Stimulated activated naive CD8-positive, alpha-beta T cell treated with anti-CD3 and anti-CD28 coated beads, Interleukin-15, amount 100 ng/mL, for 72 hours (primary cell): ENCODE measurements around the gene EPHA6.

Source experiments
- ATAC-seq: fragments of 150-1000 bp; cut with Tn5 transposase; 2 replicates; pipeline ENCODE4 v1.10.0; 2021; ENCODE audit warnings: mild to moderate bottlenecking, moderate library complexity
- DNase-seq, 2 donors: peaks; one replicate each; pipeline ENCODE4 v3.0.0; 2021 to 2022
- H3K27ac Mint-ChIP-seq, 2 donors: one replicate each; pipeline ENCODE4 v1.8.0; 2022; ENCODE audit warnings: mild to moderate bottlenecking in 2 of 2, mixed read lengths in 2 of 2, moderate library complexity in 2 of 2
- H3K27me3 Mint-ChIP-seq: one replicate; pipeline ENCODE4 v1.8.0; 2022; ENCODE audit warnings: mixed read lengths
- H3K4me1 Mint-ChIP-seq: one replicate; pipeline ENCODE4 v1.8.0; 2022; ENCODE audit warnings: mild to moderate bottlenecking, mixed read lengths
- H3K4me3 Mint-ChIP-seq, 2 donors: one replicate each; pipeline ENCODE4 v1.8.0; 2022; ENCODE audit warnings: mild to moderate bottlenecking in 2 of 2, mixed read lengths in 2 of 2, moderate library complexity in 1 of 2
- H3K9me3 Mint-ChIP-seq, 2 donors: one replicate each; pipeline ENCODE4 v1.8.0; 2022; ENCODE audit warnings: mixed read lengths in 2 of 2

The EPHA6 gene

DNA sequence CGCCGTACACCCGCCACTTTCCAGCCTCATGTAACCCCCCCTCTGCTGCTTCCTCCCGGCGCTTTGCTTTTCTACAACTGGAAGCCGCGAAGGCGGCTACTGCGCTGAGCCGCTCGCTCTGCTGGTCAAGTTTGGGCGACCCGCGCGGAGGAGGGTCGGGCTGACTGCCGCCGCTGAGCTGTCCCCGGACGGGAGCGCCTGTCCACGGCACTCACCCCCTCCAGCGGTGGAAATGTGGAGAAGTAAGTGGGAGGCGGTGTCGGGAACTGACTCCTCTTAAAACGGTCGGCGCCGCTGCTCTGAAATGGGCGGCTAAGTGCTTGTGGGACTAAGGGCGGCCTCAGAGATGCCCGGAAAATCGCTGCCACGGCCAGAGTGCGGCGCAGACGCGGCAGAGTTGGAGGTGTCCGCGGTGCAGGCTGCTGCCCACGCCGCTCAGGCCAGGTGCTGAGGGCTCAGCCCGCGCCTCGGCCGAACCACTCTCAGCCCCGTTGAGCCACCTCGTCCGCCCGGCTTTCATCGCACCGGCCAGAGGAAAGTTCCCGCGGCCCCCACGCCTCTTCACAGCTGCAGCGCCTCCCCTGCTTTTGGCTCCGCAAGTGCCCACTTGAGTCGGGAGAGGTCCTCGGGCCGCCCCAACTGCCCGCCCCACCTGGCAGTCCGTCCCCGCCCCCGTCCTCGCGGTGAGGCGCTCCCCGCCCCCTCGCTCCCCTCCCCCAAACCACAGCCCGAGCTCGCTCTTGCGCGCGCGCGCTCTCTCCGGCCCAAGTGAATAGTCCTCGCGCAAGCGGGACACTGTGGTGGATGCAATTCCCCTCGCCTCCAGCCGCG lies at the start of gene EPHA6:
TSS of gene EPHA6 (plus strand) at position 775 of the 831 bp plus-strand sequence.
- peaks cover 39% of the 10 kb centered on the region for H3K27me3 Mint-ChIP-seq
- peak within 1 kb of the TSS; percentile 58 to 82 for H3K4me3 Mint-ChIP-seq
- H3K9me3 Mint-ChIP-seq = no peaks in the 10 kb centered on the region
- ATAC-seq (peak; percentile 21), DNase-seq (no peak)
- no peak within 1 kb of the TSS for H3K27ac Mint-ChIP-seq
- peaks cover 14% of the 10 kb centered on the region for H3K4me1 Mint-ChIP-seq

DNA sequence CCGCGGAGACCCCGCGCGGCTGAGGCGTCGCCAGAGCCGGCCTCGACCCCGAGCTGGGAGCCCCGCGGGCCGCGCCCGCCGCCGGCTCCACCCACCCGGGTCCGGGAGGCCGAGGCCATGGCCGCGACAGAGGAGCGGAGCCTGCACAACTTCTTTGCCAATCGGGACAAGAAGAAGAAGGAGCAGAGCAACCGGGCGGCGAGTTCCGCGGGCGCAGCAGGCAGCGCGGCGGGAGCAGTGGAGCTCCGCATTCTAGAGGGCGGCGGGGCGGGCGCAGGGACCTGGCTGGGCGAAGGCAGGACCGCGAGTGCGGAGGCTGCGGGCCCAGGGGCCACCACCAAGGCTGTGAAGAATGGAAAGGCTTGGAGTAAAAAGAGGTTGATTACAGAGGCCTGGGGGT lies 37.6 kb upstream of the EPHA6 start:
- H3K9me3 Mint-ChIP-seq = peaks cover 14 to 26% of the 10 kb centered on the region in 2 donors
- H3K27me3 Mint-ChIP-seq = no peaks in the 10 kb centered on the region
- DNase-seq = no peak
- no peak overlapping the region for H3K4me3 Mint-ChIP-seq
- ATAC-seq = no peak
- H3K4me1 Mint-ChIP-seq = no peaks in the 10 kb centered on the region
- H3K27ac Mint-ChIP-seq = no peak overlapping the region

DNA sequence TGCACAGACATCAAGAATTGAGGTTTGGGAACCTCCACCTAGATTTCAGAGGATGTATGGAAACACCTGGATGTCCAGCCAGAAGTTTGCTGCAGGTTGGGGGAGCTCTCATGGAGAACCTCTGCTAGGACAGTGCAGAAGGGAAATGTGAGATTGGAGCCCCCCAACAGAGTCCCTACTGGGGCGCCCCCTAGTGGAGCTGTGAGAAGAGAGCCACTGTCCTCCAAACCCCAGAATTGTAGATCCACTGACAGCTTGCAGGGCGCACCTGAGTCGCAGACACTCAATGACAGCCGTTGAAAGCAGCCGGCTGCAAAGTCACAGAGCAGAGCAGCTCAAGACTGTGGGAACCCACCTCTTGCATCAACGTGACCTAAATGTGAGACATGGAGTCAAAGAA lies 34.6 kb upstream of the EPHA6 start:
- peaks cover 0 to 15% of the 10 kb centered on the region in 2 donors for H3K9me3 Mint-ChIP-seq
- no peaks in the 10 kb centered on the region for H3K27me3 Mint-ChIP-seq
- no peak overlapping the region for H3K4me3 Mint-ChIP-seq
- no peak overlapping the region for H3K27ac Mint-ChIP-seq
- DNase-seq (no peak), ATAC-seq (no peak)
- H3K4me1 Mint-ChIP-seq = no peaks in the 10 kb centered on the region

DNA sequence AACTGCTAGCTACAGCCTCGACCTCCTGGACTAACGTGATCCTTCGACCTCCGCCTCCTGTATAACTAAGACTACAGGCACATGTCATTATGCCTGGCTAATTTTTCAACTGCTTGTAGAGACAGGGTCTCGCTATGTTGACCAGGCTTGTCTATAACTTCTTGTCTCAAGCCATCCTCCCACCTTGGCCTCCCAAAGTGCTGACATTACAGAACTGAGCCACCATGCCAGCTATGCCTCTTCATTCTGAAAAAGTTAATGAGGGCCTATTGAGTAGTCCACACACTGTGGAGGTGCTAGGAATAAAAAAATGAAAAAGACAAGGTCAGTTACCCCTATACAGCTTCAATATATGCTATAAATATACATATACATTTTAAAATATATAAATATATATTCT lies 18.3 kb upstream of the EPHA6 start:
- ATAC-seq = no peak
- no peak overlapping the region for H3K4me3 Mint-ChIP-seq
- DNase-seq = no peak
- H3K27me3 Mint-ChIP-seq = no peaks in the 10 kb centered on the region
- H3K27ac Mint-ChIP-seq = no peak overlapping the region
- peaks cover 5 to 7% of the 10 kb centered on the region in 2 donors for H3K9me3 Mint-ChIP-seq
- H3K4me1 Mint-ChIP-seq = no peaks in the 10 kb centered on the region

DNA sequence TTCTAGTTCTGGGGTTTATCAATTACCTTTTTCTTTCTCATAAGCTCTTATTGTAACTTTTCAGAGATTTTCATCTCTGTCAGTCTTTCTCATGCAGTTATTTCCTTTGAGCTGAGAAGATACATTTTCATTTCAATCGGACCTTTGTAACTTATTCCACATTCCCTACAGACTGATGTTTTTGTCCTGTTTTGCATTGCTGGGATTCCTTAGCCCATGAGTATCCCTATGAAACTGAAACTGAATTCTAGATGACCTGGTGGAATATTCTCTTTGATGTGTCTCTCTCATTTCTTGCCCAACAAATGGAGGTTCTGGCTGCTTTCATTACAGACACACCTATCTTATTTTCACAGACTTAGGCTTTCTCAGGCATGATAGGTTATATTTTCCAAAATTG lies 10.5 kb upstream of the EPHA6 start:
- Mint-ChIP-seq H3K4me3 (no peak overlapping the region), H3K9me3 (no peaks in the 10 kb centered on the region), H3K27ac (no peak overlapping the region), H3K27me3 (no peaks in the 10 kb centered on the region), H3K4me1 (no peaks in the 10 kb centered on the region)
- no peak for ATAC-seq
- DNase-seq = no peak

DNA sequence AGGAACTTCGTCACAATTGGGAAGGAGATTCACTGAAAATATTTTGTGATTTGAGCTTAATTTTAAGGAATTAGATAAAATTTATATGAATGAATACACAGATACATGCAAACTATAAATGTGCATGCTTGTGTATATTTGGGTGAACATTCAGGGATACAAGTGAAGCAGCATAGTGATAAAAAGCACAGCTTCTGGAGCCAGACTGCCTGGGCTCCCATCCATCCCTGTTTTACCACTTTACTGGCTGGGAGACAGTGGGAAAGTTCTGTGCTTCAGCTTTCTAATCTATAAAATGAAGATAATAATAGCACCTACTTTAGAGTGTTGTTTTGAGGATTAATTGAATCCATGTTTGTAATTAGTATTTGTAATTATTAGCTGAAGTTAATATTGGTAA lies 8.1 kb upstream of the EPHA6 start:
- no peaks in the 10 kb centered on the region for H3K27me3 Mint-ChIP-seq
- no peaks in the 10 kb centered on the region for H3K4me1 Mint-ChIP-seq
- no peak overlapping the region for H3K4me3 Mint-ChIP-seq
- ATAC-seq (no peak), DNase-seq (no peak)
- no peaks in the 10 kb centered on the region for H3K9me3 Mint-ChIP-seq
- no peak overlapping the region for H3K27ac Mint-ChIP-seq

DNA sequence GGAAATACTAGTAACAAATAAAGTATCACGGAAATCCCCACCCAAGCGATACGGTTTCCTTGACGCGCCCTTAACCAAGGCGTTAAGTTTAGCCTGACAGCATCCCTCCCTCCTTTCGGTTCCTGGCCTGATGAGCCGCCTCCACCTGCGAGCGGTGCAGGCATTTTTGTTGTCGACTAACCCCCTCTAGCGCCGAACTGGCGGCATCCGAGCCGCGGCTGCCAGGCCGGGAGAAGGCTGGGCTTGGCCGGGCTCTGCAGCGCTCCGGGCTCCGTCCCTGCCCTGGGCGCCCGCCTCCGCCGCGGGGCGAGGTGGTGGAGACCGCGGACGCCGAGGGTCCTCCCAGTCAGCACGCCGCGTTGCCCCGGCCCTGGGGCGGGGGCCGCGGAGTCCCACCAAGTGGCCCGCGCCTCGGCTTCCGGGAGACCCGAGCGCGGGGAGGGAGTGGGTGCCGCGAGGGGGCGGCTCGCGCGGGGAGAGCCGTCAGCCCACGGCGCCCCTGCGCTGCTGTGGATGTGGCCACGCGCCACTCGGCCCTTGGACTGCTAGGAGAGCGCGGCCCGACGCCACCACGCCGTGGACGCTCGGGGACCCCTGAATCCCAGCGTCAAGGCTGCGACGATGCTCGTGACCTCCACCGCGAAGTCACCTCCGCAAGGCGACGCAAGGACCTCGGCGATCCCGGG lies 1.1 kb upstream of the EPHA6 start:
- Mint-ChIP-seq H3K4me1 (peaks cover 14% of the 10 kb centered on the region), H3K4me3 (peak overlapping the region; percentile 58 to 82), H3K27ac (no peak overlapping the region), H3K9me3 (no peaks in the 10 kb centered on the region), H3K27me3 (peaks cover 39% of the 10 kb centered on the region)
- ATAC-seq = peak; percentile 96
- DNase-seq = peak; percentile 67 to 79

DNA sequence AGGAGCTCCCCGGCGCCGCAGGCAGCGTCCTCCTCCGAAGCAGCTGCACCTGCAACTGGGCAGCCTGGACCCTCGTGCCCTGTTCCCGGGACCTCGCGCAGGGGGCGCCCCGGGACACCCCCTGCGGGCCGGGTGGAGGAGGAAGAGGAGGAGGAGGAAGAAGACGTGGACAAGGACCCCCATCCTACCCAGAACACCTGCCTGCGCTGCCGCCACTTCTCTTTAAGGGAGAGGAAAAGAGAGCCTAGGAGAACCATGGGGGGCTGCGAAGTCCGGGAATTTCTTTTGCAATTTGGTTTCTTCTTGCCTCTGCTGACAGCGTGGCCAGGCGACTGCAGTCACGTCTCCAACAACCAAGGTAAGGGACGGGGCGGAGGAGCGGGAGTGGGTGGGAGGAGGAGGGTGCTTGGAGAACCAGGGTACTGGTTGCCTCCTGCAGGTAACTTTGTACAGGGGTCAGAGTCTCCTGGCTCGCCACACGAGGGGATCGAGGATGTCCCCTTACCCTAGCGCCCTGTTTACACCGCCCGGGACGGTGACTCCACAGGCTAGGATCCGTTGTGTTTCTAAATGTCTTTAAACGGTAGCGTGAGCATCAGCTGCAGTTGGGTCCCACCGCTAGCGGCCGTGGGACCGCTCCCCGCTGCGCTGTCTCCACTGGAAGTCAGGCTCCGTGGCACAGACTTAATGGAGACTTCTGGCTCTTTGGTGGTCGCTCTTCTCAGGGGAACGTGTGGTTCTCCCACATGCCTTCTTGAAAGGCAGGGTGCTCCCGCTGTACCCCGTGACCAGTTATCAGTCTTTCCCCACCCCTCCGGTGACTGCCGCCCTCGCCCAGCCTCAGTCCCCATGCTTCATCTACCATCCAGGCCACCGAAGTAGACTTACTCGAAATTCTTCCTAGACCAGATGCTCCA lies 515 bp downstream of the EPHA6 start:
- Mint-ChIP-seq H3K9me3 (no peaks in the 10 kb centered on the region), H3K4me3 (peak overlapping the region in 1 of 2 donors; percentile 82), H3K4me1 (peaks cover 14% of the 10 kb centered on the region), H3K27me3 (peaks cover 39% of the 10 kb centered on the region), H3K27ac (no peak overlapping the region)
- DNase-seq = no peak
- ATAC-seq = no peak

DNA sequence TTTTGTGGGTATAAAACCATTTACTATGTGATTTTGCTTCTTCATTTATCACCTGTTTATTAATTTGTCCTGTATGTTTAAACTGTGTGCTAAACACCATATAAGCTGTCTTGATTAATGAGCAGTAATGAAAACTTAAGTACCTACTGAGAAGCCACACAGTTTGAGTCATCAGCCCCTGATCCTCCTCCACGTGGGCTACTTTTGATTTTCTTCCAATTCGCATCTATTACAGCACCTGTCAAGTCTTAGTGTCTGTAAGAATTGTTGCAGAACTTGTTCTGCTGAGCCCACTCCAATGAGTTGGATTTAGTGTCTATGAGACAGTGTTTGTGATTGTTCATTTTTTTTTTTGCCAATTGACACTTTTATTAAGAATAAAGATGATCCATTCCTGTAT lies 16.8 kb downstream of the EPHA6 start:
- ATAC-seq (no peak), DNase-seq (no peak)
- H3K27ac Mint-ChIP-seq = no peak overlapping the region
- no peaks in the 10 kb centered on the region for H3K9me3 Mint-ChIP-seq
- H3K27me3 Mint-ChIP-seq = no peaks in the 10 kb centered on the region
- H3K4me3 Mint-ChIP-seq = no peak overlapping the region
- H3K4me1 Mint-ChIP-seq = no peaks in the 10 kb centered on the region

DNA sequence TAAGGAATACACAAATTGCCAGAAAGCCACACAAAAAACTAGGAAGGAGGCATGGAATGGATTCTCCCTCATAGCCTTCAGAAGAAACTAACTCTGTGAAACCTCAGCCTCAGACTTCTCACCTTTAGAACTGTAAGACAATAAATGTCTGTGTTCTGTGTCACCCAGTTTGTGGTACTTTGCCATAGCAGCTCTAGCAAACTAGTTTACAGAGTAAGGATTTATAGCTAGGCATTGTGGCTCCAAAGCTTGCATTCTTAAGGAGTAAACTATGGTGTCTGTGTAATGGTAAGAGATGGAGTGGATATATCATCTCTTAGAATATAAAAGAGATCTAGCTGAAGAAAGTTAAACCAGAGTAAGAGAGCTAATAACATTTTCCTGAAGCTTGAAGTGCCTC lies 18.9 kb downstream of the EPHA6 start:
- ATAC-seq (no peak), DNase-seq (no peak)
- H3K27ac Mint-ChIP-seq = no peak overlapping the region
- H3K4me3 Mint-ChIP-seq = no peak overlapping the region
- no peaks in the 10 kb centered on the region for H3K9me3 Mint-ChIP-seq
- H3K4me1 Mint-ChIP-seq = no peaks in the 10 kb centered on the region
- no peaks in the 10 kb centered on the region for H3K27me3 Mint-ChIP-seq

DNA sequence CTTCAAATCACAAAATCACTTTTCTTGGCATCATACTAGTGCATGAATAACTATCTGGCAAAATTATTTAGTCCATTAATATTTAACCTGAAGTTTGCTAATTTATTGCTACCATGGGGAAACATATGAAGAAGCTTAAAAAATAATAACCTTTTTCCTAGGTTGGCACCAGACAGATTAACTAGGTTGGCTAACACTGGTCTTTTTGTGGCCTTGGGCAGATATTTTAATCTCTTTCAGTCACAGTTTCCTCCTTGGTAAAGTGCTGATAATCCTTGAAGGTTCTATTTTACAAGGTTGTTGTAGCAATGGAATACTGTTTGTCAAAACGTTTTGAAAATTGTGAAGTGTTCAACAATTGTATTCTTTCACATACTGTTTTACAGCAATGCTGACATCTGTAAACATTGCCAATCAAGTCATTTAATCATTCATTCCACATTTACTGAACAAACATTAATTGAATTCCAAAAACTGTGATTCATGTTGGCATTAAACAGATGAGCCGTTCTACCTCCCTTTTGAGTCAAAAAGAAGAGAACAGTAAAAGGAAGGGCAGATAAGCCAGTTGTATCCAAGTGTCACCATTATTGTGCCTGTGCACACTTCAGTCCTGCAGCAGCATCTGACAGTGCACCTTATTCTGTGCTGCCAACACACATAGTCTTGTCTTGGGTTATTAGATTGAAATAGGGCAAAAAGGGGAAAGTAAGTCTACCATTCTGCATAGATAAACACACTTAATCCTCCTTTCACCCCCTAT lies 21.9 kb downstream of the EPHA6 start:
- no peak for ATAC-seq
- no peak overlapping the region for H3K4me3 Mint-ChIP-seq
- H3K27me3 Mint-ChIP-seq = no peaks in the 10 kb centered on the region
- peaks cover 0 to 10% of the 10 kb centered on the region in 2 donors for H3K9me3 Mint-ChIP-seq
- no peaks in the 10 kb centered on the region for H3K4me1 Mint-ChIP-seq
- no peak overlapping the region for H3K27ac Mint-ChIP-seq
- DNase-seq = no peak

DNA sequence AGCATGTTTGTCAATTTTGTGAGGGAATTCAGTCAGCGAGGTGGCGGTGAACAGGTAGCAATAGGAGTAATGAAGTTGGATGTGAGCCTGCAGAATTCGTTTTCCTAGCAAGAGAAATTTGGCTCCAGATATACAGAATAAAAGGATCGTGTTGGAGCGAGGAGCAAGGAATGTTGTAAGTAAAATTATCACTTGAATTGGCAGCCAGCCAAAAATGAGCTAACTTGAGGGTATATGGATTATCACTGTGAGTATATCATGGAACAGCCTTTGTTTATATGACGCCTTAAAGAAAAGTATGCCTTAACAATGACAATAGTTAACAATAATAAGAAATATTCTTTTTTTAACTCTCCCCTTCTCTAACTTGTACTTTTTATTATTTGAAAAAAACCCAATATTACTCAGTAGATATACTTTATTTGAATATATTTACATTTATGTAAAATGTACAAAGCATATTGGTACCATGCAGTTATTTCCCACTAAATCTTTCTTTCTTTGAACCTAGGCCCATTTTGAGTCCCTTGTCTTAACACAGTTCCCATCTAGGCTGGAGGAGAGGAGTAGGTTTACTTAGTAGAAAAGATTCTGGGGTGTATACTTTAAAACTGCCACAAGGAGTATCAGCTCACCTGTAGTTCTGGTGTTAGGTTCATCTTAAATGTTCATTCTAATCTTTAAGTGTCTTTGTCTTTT lies 29.3 kb downstream of the EPHA6 start:
- DNase-seq = no peak
- ATAC-seq = no peak
- Mint-ChIP-seq H3K4me1 (no peaks in the 10 kb centered on the region), H3K27ac (no peak overlapping the region), H3K27me3 (no peaks in the 10 kb centered on the region), H3K9me3 (peaks cover 0 to 10% of the 10 kb centered on the region in 2 donors), H3K4me3 (no peak overlapping the region)

DNA sequence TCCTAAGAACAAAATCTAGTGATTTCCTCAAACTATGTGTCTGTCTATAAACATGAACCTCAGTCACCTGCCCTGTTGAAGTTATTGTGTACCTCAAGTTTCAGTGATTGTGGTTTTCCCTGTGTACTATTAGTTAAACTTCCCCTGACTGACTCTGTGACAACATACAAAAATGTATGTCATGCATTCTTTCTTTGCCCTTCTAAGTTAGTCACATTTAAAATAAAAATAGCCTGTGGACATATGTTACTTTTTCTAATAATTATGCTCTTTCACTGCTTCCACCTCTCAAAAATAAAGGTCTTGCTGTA lies 29.8 kb downstream of the EPHA6 start:
- Mint-ChIP-seq H3K27me3 (no peaks in the 10 kb centered on the region), H3K4me1 (no peaks in the 10 kb centered on the region), H3K4me3 (no peak overlapping the region), H3K27ac (no peak overlapping the region), H3K9me3 (peaks cover 0 to 10% of the 10 kb centered on the region in 2 donors)
- ATAC-seq (no peak), DNase-seq (no peak)

DNA sequence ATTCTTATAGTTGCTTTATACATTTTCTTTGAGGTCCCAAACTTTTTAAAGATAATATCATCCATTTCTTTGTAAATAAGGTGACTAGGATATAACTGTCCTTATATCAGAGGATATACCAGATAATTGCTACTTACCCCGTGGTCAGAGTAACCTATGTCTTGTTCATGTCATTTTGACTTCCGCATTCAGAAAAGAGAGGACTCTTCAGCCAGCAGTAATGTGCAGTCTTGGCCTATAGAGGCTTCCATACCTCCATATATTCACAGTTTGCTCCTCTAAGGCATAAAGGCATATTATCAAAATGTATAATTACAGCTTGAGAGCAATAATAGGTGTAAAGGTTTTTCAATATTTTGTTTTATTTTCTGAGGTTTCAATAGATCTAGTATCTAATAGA lies 38.5 kb downstream of the EPHA6 start:
- Mint-ChIP-seq H3K4me3 (no peak overlapping the region), H3K9me3 (peaks cover 0 to 5% of the 10 kb centered on the region in 2 donors), H3K27ac (no peak overlapping the region), H3K27me3 (no peaks in the 10 kb centered on the region), H3K4me1 (no peaks in the 10 kb centered on the region)
- no peak for ATAC-seq
- DNase-seq = no peak

DNA sequence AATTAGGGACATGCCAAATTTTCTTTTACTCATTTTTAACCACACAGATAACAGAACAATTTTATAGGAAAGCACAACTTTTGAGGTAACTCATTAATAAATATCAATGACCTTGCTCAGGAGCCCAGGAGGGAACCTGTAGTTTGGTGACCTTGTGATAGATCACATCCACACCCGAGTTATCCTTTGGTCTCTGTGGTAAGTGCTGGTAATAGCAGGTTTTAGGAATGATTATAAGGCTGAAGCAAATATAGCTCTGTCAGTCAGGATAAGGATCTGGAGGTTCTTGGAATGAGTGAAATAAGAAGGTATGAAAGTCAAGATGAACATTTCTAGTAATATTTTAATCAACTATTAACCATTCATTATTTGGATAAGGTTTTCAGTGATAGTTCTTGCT lies 46.5 kb downstream of the EPHA6 start:
- no peaks in the 10 kb centered on the region for H3K27me3 Mint-ChIP-seq
- DNase-seq (no peak), ATAC-seq (no peak)
- no peaks in the 10 kb centered on the region for H3K9me3 Mint-ChIP-seq
- no peak overlapping the region for H3K27ac Mint-ChIP-seq
- H3K4me3 Mint-ChIP-seq = no peak overlapping the region
- H3K4me1 Mint-ChIP-seq = no peaks in the 10 kb centered on the region
